ENCODE results near the gene FGF14.

DNA sequence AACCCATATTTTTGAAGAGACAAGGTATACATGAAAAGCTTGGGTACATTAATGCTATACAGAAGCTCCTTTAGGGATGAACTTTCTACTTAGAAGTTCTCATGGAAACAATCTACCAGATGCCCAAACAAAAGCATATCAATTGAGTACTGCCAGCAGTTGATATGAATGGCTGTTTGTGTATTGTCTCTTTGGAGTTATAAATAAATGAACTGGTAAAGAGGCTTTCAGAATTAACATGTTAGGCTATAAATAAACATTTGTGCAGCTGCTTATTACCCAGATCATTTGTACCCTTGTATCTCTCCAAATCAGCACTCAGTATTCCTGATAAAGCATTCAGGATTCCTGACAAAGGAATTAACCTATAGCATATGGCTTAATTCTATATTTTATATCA, 418.9 kb downstream of the FGF14 start:
- TF ChIP-seq, protein P1, sequence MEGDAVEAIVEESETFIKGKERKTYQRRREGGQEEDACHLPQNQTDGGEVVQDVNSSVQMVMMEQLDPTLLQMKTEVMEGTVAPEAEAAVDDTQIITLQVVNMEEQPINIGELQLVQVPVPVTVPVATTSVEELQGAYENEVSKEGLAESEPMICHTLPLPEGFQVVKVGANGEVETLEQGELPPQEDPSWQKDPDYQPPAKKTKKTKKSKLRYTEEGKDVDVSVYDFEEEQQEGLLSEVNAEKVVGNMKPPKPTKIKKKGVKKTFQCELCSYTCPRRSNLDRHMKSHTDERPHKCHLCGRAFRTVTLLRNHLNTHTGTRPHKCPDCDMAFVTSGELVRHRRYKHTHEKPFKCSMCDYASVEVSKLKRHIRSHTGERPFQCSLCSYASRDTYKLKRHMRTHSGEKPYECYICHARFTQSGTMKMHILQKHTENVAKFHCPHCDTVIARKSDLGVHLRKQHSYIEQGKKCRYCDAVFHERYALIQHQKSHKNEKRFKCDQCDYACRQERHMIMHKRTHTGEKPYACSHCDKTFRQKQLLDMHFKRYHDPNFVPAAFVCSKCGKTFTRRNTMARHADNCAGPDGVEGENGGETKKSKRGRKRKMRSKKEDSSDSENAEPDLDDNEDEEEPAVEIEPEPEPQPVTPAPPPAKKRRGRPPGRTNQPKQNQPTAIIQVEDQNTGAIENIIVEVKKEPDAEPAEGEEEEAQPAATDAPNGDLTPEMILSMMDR (IDR thresholded peaks at IDR 0.05; ENCODE audit: insufficient read depth, low read length, poor library complexity, severe bottlenecking), result no peak
- TF ChIP-seq EZH2phosphoT487 (conservative IDR thresholded peaks at IDR 0.05; ENCODE audit: low read length), result no peak
